ENCODE measurements around the gene TMCO4.
A peak's percentile ranks its signal among the peaks of the same experiment; 100 is the strongest.

Gene TMCO4

DNA sequence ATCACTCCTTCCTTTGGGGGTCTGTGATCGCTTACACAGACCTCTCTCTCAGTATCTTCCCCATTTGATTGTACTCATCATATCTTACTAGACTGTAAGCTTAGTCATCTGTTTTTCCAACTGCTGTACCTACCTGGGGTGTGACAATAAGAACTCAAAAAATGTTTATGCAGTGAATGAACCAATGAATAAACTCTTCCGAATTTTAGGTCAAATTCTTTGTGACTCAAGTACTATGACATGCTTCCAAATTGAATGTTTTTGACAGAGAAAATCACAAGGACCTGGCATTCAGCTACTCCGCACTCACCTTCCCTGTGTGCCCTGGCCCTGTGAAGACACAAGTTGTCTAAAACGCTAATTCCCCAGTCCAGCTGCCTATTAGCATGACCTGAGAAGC lies 42.1 kb downstream of the TMCO4 start:
- no peaks in the 10 kb centered on the region for H3K9me3 ChIP-seq (replicated peaks; ENCODE audit: low read length)
- H3K9ac ChIP-seq (ENCODE audit: low read depth, low read length): peak overlapping the region; percentile 48
- H3K27me3 ChIP-seq (ENCODE audit: control insufficient read depth, insufficient read depth, low read length): no peaks in the 10 kb centered on the region
- H3K4me3 ChIP-seq (ENCODE audit: low read length): peak overlapping the region; percentile 12
- H3K4me1 ChIP-seq (ENCODE audit: control insufficient read depth, insufficient read depth, low read length): peaks cover 49% of the 10 kb centered on the region
- peak overlapping the region; percentile 43 for H3K4me2 ChIP-seq (ENCODE audit: low read length)
- no peaks in the 10 kb centered on the region for H3K36me3 ChIP-seq (ENCODE audit: insufficient read depth, low read length)

DNA sequence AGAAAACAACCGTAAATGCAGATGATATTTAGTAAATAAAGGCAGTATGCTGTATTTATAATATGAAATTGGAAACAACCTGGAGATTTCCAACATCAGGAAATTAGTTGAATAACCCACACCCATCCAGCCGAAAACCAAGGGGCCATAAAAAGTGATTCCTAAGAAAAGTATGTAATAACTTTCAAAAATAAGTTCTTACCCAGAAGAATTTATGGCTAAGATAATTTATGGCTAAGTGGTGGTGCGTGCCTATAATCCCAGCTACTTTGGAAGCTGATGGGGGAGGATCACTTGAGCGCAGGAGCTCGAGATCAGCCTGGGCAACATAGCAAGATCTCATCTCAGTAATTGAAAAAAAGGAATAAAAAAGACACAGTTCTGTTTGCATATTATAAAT lies 43.2 kb downstream of the TMCO4 start:
- Histone ChIP-seq H3K4me2 (ENCODE audit: low read length) (no peak overlapping the region), H3K36me3 (ENCODE audit: insufficient read depth, low read length) (no peaks in the 10 kb centered on the region), H3K4me1 (ENCODE audit: control insufficient read depth, insufficient read depth, low read length) (peaks cover 49% of the 10 kb centered on the region), H3K9me3 (replicated peaks; ENCODE audit: low read length) (no peaks in the 10 kb centered on the region), H3K27me3 (ENCODE audit: control insufficient read depth, insufficient read depth, low read length) (no peaks in the 10 kb centered on the region), H3K4me3 (ENCODE audit: low read length) (no peak overlapping the region), H3K9ac (ENCODE audit: low read depth, low read length) (no peak overlapping the region)

DNA sequence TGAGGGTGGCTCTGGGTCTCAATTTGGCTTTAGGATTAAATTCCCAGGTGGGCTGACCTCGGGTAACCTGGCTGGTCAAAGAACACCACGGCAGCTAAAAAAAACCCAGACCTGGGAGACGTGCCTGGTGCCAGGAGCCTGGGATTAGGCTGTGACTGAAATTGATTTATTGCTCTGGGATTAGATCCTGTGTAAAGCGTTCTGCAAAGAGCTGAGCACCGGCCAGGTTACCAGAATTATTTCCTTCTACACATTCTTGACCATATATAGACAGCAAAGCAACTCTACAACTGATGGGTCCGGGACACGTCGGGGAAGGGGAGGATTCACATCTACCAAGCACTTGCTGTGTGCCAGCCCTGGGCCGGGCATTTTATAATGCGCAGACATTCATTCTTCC lies 45.2 kb downstream of the TMCO4 start:
- Histone ChIP-seq H3K9me3 (replicated peaks; ENCODE audit: low read length) (no peaks in the 10 kb centered on the region), H3K9ac (ENCODE audit: low read depth, low read length) (no peak overlapping the region), H3K4me2 (ENCODE audit: low read length) (no peak overlapping the region), H3K4me3 (ENCODE audit: low read length) (no peak overlapping the region), H3K4me1 (ENCODE audit: control insufficient read depth, insufficient read depth, low read length) (peaks cover 52% of the 10 kb centered on the region), H3K27me3 (ENCODE audit: control insufficient read depth, insufficient read depth, low read length) (no peaks in the 10 kb centered on the region), H3K36me3 (ENCODE audit: insufficient read depth, low read length) (no peaks in the 10 kb centered on the region)

DNA sequence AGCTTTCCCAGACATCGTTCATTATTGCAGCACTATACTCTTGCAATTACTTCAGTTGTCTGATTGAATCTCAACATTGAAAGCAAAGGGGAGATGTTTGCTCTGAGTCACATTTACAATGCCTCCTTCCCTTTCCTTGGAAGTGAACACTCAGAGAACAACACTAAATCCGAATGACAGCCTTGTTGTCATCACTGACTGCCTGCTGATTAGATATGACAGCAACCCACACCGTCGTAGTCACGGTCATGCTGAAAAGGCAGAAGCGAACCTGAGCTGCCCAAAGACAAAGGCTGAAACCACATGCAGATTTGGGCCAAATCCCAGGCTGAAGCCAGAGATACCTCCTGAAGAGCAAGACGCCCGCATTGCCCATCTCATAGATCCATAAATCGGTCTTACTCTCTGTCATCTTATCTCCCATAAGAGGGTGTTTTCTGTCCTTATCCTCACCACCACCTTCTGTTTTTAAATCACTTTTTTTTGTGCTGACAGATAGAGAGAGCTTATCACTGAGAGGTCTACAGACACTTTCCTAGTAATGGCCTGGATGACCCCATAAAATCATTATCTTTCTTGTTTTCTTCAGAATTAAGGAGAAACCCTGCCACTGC lies 47.5 kb downstream of the TMCO4 start:
- H3K9ac ChIP-seq (ENCODE audit: low read depth, low read length): no peak overlapping the region
- no peaks in the 10 kb centered on the region for H3K9me3 ChIP-seq (replicated peaks; ENCODE audit: low read length)
- H3K36me3 ChIP-seq (ENCODE audit: insufficient read depth, low read length): no peaks in the 10 kb centered on the region
- H3K4me1 ChIP-seq (ENCODE audit: control insufficient read depth, insufficient read depth, low read length): peaks cover 30% of the 10 kb centered on the region
- H3K27me3 ChIP-seq (ENCODE audit: control insufficient read depth, insufficient read depth, low read length): no peaks in the 10 kb centered on the region
- no peak overlapping the region for H3K4me3 ChIP-seq (ENCODE audit: low read length)
- H3K4me2 ChIP-seq (ENCODE audit: low read length): no peak overlapping the region

DNA sequence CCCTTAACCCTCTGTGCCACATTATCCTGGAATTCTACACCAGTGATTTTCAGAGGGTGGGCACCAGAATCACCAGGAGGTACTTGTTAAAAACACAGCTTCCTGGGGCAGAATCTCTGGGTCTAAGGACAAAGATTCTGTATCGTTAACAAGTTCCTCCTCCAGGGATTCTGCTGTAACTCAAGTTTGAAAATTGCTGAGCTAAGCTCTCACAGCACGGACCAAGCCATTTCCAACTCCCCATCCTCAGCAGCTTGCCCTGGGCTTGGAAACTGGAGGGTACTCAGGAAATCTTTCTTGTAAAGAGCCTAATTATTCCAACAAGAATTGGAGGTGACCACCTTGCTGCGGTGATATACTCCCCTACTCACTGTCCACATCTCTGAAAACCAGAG lies 48.8 kb downstream of the TMCO4 start:
- Histone ChIP-seq H3K4me3 (ENCODE audit: low read length) (no peak overlapping the region), H3K36me3 (ENCODE audit: insufficient read depth, low read length) (no peaks in the 10 kb centered on the region), H3K9me3 (replicated peaks; ENCODE audit: low read length) (no peaks in the 10 kb centered on the region), H3K9ac (ENCODE audit: low read depth, low read length) (no peak overlapping the region), H3K4me1 (ENCODE audit: control insufficient read depth, insufficient read depth, low read length) (peaks cover 17% of the 10 kb centered on the region), H3K4me2 (ENCODE audit: low read length) (no peak overlapping the region), H3K27me3 (ENCODE audit: control insufficient read depth, insufficient read depth, low read length) (no peaks in the 10 kb centered on the region)

DNA sequence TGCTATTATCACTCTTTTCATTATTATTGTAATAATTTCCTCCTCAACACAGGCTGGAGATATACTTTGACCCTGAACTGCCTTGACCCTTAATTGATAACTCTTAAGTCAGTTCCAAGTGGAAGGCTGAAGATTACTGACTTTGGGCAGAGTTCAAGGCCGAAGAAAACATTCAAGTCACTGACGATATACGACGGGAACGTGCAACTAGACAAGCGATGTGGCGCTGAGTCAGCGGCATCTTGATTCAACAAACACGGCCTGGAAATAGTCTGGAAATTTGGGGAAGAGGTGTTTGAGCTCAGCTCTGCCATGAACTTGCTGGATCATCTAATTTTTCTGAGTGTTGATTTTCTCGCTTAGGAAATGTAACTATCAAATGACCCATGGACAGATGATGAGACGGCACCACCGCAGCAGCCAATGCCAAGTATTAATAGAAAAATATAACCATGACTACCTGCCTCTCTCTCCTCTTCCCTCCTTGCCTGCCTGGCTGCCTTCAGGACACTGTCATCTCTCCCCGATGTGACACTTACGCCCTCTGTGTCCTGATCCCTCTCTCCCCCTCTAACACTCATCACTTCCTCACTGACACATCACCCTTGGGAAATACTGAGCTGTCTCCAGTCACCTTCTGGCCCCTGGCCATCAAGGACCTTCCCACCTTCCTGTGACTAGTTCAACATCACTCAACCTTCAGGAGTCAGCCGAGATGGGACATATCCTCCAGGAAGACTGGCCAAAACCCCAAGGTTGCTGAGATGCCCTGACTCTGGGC lies 49.4 kb downstream of the TMCO4 start:
- no peak overlapping the region for H3K9ac ChIP-seq (ENCODE audit: low read depth, low read length)
- H3K4me1 ChIP-seq (ENCODE audit: control insufficient read depth, insufficient read depth, low read length): peaks cover 11% of the 10 kb centered on the region
- no peak overlapping the region for H3K4me2 ChIP-seq (ENCODE audit: low read length)
- H3K36me3 ChIP-seq (ENCODE audit: insufficient read depth, low read length): no peaks in the 10 kb centered on the region
- H3K9me3 ChIP-seq (replicated peaks; ENCODE audit: low read length): no peaks in the 10 kb centered on the region
- no peaks in the 10 kb centered on the region for H3K27me3 ChIP-seq (ENCODE audit: control insufficient read depth, insufficient read depth, low read length)
- no peak overlapping the region for H3K4me3 ChIP-seq (ENCODE audit: low read length)

DNA sequence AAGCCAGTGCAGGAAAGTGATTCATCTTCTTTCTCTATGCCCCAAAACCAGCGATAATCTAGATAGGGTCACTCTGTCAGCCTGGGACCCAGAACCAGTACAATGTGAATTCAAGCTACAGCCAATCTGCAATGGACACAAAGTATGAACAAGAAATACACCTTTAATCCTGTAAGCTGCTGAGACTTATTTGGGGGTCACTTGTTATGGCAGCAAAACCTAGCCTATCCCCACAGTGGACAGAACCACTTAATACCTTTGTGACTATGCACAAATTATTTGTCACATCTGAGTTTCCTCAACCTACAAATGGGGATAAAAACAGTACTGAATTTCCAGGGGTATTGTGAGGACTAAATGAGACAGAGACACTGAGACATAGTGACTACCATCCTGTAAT lies 50.0 kb downstream of the TMCO4 start:
- no peak overlapping the region for H3K4me2 ChIP-seq (ENCODE audit: low read length)
- H3K9me3 ChIP-seq (replicated peaks; ENCODE audit: low read length): no peaks in the 10 kb centered on the region
- H3K4me3 ChIP-seq (ENCODE audit: low read length): no peak overlapping the region
- no peaks in the 10 kb centered on the region for H3K27me3 ChIP-seq (ENCODE audit: control insufficient read depth, insufficient read depth, low read length)
- H3K4me1 ChIP-seq (ENCODE audit: control insufficient read depth, insufficient read depth, low read length): peaks cover 11% of the 10 kb centered on the region
- no peaks in the 10 kb centered on the region for H3K36me3 ChIP-seq (ENCODE audit: insufficient read depth, low read length)
- no peak overlapping the region for H3K9ac ChIP-seq (ENCODE audit: low read depth, low read length)

DNA sequence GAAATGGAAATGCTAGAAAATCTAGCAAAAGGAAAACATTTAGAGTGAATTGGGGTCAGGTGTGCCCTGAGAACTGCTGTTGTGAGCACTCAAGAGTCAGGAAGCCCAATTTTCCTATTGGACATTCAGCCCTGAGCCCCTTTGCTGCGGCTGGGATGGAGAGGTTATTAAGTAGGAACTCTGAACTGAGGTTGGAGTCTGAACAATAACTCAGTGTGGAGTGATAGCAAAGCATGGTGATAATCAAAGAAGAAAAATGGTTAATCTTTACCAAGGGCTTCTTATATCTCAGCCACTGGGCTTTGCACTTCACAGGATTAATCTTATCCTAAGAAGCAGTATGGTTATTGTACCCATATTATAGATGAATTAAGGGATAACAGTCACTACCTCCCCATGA lies 52.0 kb downstream of the TMCO4 start:
- no peak overlapping the region for H3K9ac ChIP-seq (ENCODE audit: low read depth, low read length)

DNA sequence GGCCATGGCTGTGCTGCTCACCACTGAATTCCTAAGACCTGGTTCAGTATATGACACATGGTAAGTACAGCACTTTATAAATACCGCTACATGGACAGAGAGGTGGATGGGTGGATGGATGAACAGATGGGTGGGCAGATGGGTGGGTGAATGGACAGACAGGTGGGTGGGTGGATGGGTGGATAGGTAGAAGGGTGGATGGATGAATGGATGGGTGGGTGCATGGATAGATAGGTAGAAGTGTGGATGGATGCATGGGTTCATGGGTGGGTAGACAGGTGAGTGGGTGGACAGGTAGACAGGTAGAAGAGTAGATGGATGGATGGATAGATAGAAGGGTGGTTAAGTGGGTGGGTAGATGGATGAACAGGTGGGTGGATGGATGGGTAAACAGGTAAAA lies 54.8 kb downstream of the TMCO4 start:
- Histone ChIP-seq H3K4me1 (ENCODE audit: control insufficient read depth, insufficient read depth, low read length) (no peaks in the 10 kb centered on the region), H3K36me3 (ENCODE audit: insufficient read depth, low read length) (no peaks in the 10 kb centered on the region), H3K27me3 (ENCODE audit: control insufficient read depth, insufficient read depth, low read length) (no peaks in the 10 kb centered on the region), H3K9ac (ENCODE audit: low read depth, low read length) (no peak overlapping the region), H3K4me2 (ENCODE audit: low read length) (no peak overlapping the region), H3K4me3 (ENCODE audit: low read length) (no peak overlapping the region), H3K9me3 (replicated peaks; ENCODE audit: low read length) (no peaks in the 10 kb centered on the region)

More for the DNA sequence above, 52.0 kb downstream of the TMCO4 start:
- Histone ChIP-seq H3K9me3 (replicated peaks; ENCODE audit: low read length) (no peaks in the 10 kb centered on the region), H3K27me3 (ENCODE audit: control insufficient read depth, insufficient read depth, low read length) (no peaks in the 10 kb centered on the region), H3K36me3 (ENCODE audit: insufficient read depth, low read length) (no peaks in the 10 kb centered on the region), H3K4me2 (ENCODE audit: low read length) (no peak overlapping the region), H3K4me1 (ENCODE audit: control insufficient read depth, insufficient read depth, low read length) (peaks cover 11% of the 10 kb centered on the region), H3K4me3 (ENCODE audit: low read length) (no peak overlapping the region)

DNA sequence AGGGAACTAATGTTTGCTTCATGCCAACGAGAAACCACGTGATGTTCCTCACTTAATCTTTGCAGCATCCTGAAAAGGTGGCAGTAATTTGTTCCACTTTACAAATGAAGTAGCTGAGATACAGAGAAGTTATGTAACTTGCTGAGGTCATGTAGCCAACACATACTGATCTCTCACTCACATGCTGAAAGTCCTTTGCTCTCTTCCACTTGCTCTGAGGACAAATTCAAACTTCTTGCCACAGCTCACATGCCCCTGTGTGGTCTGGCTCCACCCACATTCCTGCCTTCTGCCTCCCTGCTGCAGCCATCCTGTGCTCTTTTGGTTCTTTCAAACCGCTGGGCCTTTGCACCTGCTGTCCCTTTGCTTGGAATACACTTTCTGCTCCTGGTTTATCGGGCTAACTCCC lies 55.4 kb downstream of the TMCO4 start:
- Histone ChIP-seq H3K27me3 (ENCODE audit: control insufficient read depth, insufficient read depth, low read length) (no peaks in the 10 kb centered on the region), H3K4me3 (ENCODE audit: low read length) (no peak overlapping the region), H3K9me3 (replicated peaks; ENCODE audit: low read length) (no peaks in the 10 kb centered on the region), H3K4me2 (ENCODE audit: low read length) (no peak overlapping the region), H3K4me1 (ENCODE audit: control insufficient read depth, insufficient read depth, low read length) (no peaks in the 10 kb centered on the region), H3K9ac (ENCODE audit: low read depth, low read length) (no peak overlapping the region), H3K36me3 (ENCODE audit: insufficient read depth, low read length) (no peaks in the 10 kb centered on the region)

DNA sequence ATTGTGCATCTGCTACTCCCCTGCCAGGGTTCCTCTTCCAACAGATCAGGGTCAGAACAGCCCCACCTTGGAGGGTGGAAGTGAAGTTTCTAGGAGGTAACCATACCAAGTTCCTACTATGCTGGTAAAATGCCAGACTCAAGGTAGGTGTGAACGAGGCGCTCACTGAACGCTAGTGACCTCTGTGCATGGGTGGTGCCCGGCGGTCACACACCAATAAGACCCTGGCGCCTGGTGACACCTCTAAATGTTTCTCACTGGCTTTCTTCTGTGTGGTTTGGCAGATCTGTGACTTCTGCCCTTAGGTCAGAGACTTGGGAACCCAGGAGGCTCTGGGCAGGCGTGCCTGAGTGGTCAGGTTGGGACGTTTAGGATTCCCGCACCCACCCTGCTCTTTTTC lies 55.9 kb downstream of the TMCO4 start:
- Histone ChIP-seq H3K4me2 (ENCODE audit: low read length) (no peak overlapping the region), H3K9ac (ENCODE audit: low read depth, low read length) (no peak overlapping the region), H3K27me3 (ENCODE audit: control insufficient read depth, insufficient read depth, low read length) (no peaks in the 10 kb centered on the region), H3K36me3 (ENCODE audit: insufficient read depth, low read length) (no peaks in the 10 kb centered on the region), H3K9me3 (replicated peaks; ENCODE audit: low read length) (no peaks in the 10 kb centered on the region), H3K4me3 (ENCODE audit: low read length) (no peak overlapping the region), H3K4me1 (ENCODE audit: control insufficient read depth, insufficient read depth, low read length) (no peaks in the 10 kb centered on the region)

DNA sequence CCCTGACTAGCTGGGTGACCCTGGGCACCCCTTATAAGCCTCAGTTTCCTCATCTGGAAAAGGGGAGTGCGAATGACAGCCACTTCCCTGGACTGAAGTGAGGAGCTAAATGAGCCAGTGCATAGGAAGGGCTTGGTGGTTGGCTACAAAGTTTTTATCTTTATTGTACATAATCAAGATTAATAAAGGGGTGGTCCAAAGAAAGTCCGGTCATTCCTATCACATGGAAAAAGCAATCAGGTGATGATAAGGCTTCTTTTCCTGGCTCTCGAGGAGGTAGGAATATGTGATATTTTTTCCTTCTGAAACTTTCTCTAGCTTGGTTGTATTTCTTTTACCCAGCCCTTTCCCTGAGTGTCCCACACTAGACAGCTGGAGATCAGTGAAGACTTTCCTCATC lies 56.5 kb downstream of the TMCO4 start:
- H3K4me3 ChIP-seq (ENCODE audit: low read length): no peak overlapping the region
- H3K4me1 ChIP-seq (ENCODE audit: control insufficient read depth, insufficient read depth, low read length): peaks cover 1% of the 10 kb centered on the region
- no peak overlapping the region for H3K4me2 ChIP-seq (ENCODE audit: low read length)
- no peaks in the 10 kb centered on the region for H3K27me3 ChIP-seq (ENCODE audit: control insufficient read depth, insufficient read depth, low read length)
- no peaks in the 10 kb centered on the region for H3K9me3 ChIP-seq (replicated peaks; ENCODE audit: low read length)
- no peak overlapping the region for H3K9ac ChIP-seq (ENCODE audit: low read depth, low read length)
- no peaks in the 10 kb centered on the region for H3K36me3 ChIP-seq (ENCODE audit: insufficient read depth, low read length)
